GM19455 (cell line): ENCODE results near the gene DSCAML1.

Source experiments
- ATAC-seq: cut with Tn5 transposase; IDR thresholded peaks from one replicate; pipeline ENCODE4 v1.9.1; 2021; ENCODE audit not compliant: unreplicated experiment

The DSCAML1 gene

GRCh38 chr11:117529816-117530215 lies 267.2 kb downstream of the DSCAML1 start:
- no peak for ATAC-seq

- no peak for ATAC-seq
These were observed 268.8 kb downstream of the DSCAML1 start for GRCh38 chr11:117528097-117528721.

- ATAC-seq, result no peak
These were observed 269.7 kb downstream of the DSCAML1 start for GRCh38 chr11:117527271-117527670.

- ATAC-seq, result no peak
These were observed 271.0 kb downstream of the DSCAML1 start for GRCh38 chr11:117525866-117526542.

- no peak for ATAC-seq
These were observed 272.4 kb downstream of the DSCAML1 start for GRCh38 chr11:117524468-117525183.

- no peak for ATAC-seq
These were observed 273.3 kb downstream of the DSCAML1 start for GRCh38 chr11:117523680-117524079.

GRCh38 chr11:117521974-117522373 lies 275.0 kb downstream of the DSCAML1 start:
- no peak for ATAC-seq

GRCh38 chr11:117520966-117521365 lies 276.1 kb downstream of the DSCAML1 start:
- no peak for ATAC-seq

- ATAC-seq, result no peak
These were observed 276.8 kb downstream of the DSCAML1 start for GRCh38 chr11:117520201-117520600.

GRCh38 chr11:117519590-117519989 lies 277.4 kb downstream of the DSCAML1 start:
- ATAC-seq, result no peak

GRCh38 chr11:117519170-117519569 lies 277.8 kb downstream of the DSCAML1 start:
- ATAC-seq, result no peak

- no peak for ATAC-seq
These were observed 278.6 kb downstream of the DSCAML1 start for GRCh38 chr11:117518455-117518854.

GRCh38 chr11:117517097-117517496 lies 279.9 kb downstream of the DSCAML1 start:
- no peak for ATAC-seq

- no peak for ATAC-seq
These were observed 280.9 kb downstream of the DSCAML1 start for GRCh38 chr11:117515892-117516787.

- ATAC-seq, result no peak
These were observed 282.8 kb downstream of the DSCAML1 start for GRCh38 chr11:117514256-117514655.

GRCh38 chr11:117513666-117514065 lies 283.4 kb downstream of the DSCAML1 start:
- no peak for ATAC-seq

GRCh38 chr11:117511931-117512539 lies 285.0 kb downstream of the DSCAML1 start:
- no peak for ATAC-seq

- ATAC-seq, result no peak
These were observed 285.5 kb downstream of the DSCAML1 start for GRCh38 chr11:117511483-117511930.

- ATAC-seq, result no peak
These were observed 286.4 kb downstream of the DSCAML1 start for GRCh38 chr11:117510646-117511045.

GRCh38 chr11:117509543-117509942 lies 287.5 kb downstream of the DSCAML1 start:
- no peak for ATAC-seq

- no peak for ATAC-seq
These were observed 290.0 kb downstream of the DSCAML1 start for GRCh38 chr11:117506971-117507370.
